ENCODE results near the gene PKP1.
A peak's percentile ranks its signal among the peaks of the same experiment; 100 is the strongest.

PKP1 gene

GRCh38 chr1:201332616-201333335 lies 49.5 kb downstream of the PKP1 start:
- in situ Hi-C loops (cut with HindIII; ENCODE audit: low pct_unique_long_range_greater_than_20kb, low sequenced_read_pairs), result no loop called here
- no peak for TF ChIP-seq JUND (IDR thresholded peaks at IDR 0.05; ENCODE audit: low read depth)

DNA sequence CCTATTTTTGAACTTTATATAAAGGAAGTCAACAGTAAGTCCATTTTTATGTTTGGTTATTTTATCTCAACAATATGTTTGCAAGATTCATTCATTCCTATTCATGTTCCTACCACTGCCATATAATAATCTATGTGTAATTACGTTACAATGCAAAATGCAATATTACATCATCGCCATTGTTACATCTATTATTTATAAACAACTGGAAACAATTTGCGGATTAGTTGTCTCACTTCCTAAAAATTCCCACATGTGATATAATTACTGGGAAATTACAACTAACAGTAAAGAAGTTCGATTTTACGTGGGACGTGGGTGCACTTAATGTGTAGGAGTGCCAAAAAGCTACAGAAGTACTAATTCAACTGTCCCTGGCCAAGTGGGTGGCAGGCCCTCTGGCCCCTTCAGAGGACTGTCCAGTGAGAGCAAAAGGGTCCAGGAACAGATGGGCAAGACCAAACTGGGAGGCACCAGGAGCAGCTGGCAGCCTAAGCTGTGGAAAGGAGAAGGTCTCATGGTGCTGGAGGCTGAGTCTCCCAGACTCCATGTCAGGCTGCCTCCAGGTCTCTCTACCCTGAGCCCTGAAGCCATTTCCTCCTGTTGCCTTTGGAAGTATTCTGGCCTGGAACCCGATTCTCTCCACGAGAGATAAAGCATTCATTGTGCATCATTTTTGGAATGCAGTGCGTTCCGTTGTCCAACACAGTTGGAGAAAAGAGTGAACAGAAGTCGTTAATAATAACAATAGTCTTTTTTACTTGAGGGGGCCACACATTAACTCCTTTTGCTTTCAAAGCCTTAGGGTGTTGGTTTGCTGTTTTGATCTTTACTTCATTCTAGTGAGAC lies 51.2 kb downstream of the PKP1 start:
- no peak for TF ChIP-seq JUND (IDR thresholded peaks at IDR 0.05; ENCODE audit: low read depth)
- in situ Hi-C loops (cut with HindIII; ENCODE audit: low pct_unique_long_range_greater_than_20kb, low sequenced_read_pairs), result no loop called here
- DNase-seq (ENCODE audit: low read depth in 1 of 2, low spot score in 1 of 2), result no peak

More at GRCh38 chr1:201332616-201333335, 49.5 kb downstream of the PKP1 start:
- DNase-seq (ENCODE audit: low read depth in 1 of 2, low spot score in 1 of 2), result no peak

- TF ChIP-seq JUND (IDR thresholded peaks at IDR 0.05; ENCODE audit: low read depth), result no peak
- no peak for DNase-seq (ENCODE audit: low read depth in 1 of 2, low spot score in 1 of 2)
- in situ Hi-C loops (cut with HindIII; ENCODE audit: low pct_unique_long_range_greater_than_20kb, low sequenced_read_pairs), result no loop called here
These were observed 52.0 kb downstream of the PKP1 start for GRCh38 chr1:201335174-201335870.

DNA sequence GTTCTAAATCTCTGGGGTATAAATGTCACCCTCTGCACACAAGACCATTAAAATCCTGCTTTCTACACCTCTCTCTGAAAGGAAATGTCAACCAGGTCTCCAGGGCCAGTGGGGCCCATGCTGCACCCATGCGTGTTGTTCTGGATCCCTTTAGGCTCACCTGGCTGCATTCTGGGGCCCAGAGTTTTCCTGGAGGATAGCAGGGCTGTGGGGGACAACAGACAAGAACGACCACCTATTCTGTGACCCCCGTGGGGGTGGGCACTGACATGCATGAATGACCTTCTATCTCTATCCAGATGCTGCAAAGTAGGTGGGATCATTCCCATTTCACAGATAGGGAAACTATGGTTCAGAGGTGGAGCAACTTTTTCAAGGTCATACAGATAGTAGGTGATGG lies 52.6 kb downstream of the PKP1 start:
- in situ Hi-C loops (cut with HindIII; ENCODE audit: low pct_unique_long_range_greater_than_20kb, low sequenced_read_pairs), result no loop called here
- DNase-seq (ENCODE audit: low read depth in 1 of 2, low spot score in 1 of 2), result no peak
- TF ChIP-seq JUND (IDR thresholded peaks at IDR 0.05; ENCODE audit: low read depth), result no peak

GRCh38 chr1:201336711-201337450 lies 53.6 kb downstream of the PKP1 start:
- no peak for TF ChIP-seq JUND (IDR thresholded peaks at IDR 0.05; ENCODE audit: low read depth)
- in situ Hi-C loops (cut with HindIII; ENCODE audit: low pct_unique_long_range_greater_than_20kb, low sequenced_read_pairs), result no loop called here
- no peak for DNase-seq (ENCODE audit: low read depth in 1 of 2, low spot score in 1 of 2)

DNA sequence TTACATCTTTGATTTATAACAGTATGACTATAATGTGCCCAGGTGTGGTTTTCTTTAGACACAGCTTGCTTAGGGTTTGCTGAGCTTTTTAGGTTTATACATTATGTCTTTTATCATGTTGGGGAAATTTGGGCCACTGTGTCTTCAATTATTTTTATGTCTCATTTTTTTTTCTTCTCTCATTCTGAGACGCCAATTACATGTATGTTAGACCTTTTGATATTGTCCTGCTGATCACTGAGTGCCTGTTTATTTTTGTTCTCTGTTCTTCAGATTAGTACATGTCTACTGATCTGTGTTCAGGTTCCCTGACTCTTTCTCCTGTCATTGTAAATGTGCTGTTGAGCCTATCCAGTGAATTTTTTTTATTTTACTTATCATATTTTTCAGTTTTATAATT lies 58.1 kb downstream of the PKP1 start:
- no peak for TF ChIP-seq JUND (IDR thresholded peaks at IDR 0.05; ENCODE audit: low read depth)
- no peak for DNase-seq (ENCODE audit: low read depth in 1 of 2, low spot score in 1 of 2)
- in situ Hi-C loops (cut with HindIII; ENCODE audit: low pct_unique_long_range_greater_than_20kb, low sequenced_read_pairs), result no loop called here

DNA sequence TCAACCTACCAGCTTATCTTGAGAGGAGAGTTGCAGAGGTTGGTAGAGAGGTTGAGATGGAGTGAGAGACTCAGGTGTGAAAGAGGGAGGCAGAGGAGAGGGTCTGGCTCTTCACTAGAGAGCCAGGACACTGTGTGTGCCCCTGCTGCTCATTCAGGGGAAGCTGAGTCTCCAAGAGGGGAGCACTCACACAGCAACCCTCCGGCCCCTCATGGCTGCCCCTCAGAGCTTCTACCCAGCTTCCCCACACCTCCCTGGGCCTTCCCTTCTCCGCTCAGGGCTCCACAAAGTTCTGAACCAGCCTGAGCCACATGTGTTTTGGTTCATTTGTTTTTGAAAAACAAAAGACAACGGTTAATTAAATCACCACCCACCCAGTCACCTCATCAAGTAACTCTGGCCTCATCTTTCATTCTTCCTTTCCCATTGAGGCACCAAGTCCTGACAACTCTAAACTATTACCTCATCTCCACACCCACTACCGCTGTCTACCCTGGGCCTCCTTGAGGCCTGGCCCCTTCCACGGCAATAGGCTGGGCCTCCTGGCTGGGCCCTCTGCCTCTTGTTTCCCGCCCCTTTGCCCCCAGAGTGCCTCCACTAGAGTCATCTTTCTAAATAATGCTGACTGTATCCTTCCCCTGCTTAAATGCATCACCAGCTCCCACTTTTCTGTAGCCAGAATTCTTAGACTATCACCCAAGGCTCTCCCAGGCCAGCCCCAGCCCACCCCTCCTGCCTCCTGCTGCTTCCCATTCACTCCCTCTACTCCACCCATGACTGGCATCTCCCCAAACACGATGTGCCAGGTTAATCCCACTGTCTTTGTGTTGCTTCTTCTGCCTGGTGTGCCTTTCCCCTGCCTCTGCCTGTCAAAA lies 61.1 kb downstream of the PKP1 start:
- in situ Hi-C loops (cut with HindIII; ENCODE audit: low pct_unique_long_range_greater_than_20kb, low sequenced_read_pairs), result no loop called here
- no peak for DNase-seq (ENCODE audit: low read depth in 1 of 2, low spot score in 1 of 2)
- TF ChIP-seq JUND (IDR thresholded peaks at IDR 0.05; ENCODE audit: low read depth), result no peak

GRCh38 chr1:201345081-201345355 lies 61.7 kb downstream of the PKP1 start:
- in situ Hi-C loops (cut with HindIII; ENCODE audit: low pct_unique_long_range_greater_than_20kb, low sequenced_read_pairs), result no loop called here
- TF ChIP-seq JUND (IDR thresholded peaks at IDR 0.05; ENCODE audit: low read depth), result no peak
- DNase-seq (ENCODE audit: low read depth in 1 of 2, low spot score in 1 of 2), result no peak

GRCh38 chr1:201346337-201346939 lies 63.1 kb downstream of the PKP1 start:
- in situ Hi-C loops (cut with HindIII; ENCODE audit: low pct_unique_long_range_greater_than_20kb, low sequenced_read_pairs), result no loop called here
- DNase-seq (ENCODE audit: low read depth in 1 of 2, low spot score in 1 of 2), result peak; percentile 69 to 89
- TF ChIP-seq JUND (IDR thresholded peaks at IDR 0.05; ENCODE audit: low read depth), result no peak

DNA sequence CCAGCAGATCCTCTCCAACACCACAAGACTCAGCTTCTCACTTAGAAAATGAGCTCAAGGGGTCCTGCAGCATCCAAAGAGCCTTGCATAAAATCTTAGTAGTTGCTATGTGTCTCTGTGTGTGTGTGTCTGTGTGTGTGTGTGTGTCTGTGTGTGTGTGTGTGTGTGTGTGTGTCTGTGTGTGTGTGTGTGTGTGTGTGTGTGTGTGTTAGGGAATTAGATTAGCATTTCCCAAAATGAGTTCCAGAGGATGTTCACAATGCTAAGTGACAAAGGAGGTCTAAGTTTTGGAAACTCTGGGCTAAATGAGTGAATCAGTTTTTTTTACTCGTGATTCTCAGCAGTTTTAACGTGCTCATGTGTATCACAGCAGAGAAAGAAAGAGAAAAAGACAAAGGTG lies 63.7 kb downstream of the PKP1 start:
- DNase-seq (ENCODE audit: low read depth in 1 of 2, low spot score in 1 of 2), result no peak
- no peak for TF ChIP-seq JUND (IDR thresholded peaks at IDR 0.05; ENCODE audit: low read depth)
- in situ Hi-C loops (cut with HindIII; ENCODE audit: low pct_unique_long_range_greater_than_20kb, low sequenced_read_pairs), result no loop called here

DNA sequence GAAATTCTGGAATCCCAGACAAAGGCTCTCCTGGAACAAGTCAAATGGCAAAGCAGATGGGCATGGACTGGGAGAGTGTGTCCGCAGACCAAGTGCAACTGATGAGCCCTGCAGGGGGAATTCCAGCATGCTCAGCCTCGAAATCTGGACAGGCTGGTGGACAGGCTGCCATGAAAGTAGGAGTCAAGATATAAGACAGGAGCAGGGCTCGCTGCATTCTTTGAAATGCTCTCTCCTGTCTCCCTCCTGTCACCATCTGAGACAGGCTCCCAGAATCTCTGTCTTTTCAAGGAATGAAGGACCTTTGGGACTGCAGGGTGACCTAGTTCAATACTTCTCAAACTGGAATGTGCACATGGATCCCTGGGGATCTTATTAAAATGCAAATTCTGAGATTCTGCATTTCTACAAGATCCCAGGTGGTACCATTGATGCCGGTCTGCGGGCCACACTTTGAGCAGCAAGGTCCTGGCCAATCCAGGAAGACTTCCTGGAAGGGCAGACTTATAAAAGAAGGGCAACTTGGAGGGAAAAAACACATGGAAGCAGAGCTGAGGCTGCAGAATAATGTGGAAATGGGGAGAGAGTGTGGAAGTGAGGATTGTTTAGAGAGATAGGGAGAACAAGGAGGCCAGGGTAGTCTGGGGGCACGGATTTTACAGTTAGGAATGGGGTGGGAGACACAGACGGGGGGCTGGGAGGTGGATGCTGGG lies 64.3 kb downstream of the PKP1 start:
- no peak for DNase-seq (ENCODE audit: low read depth in 1 of 2, low spot score in 1 of 2)
- TF ChIP-seq JUND (IDR thresholded peaks at IDR 0.05; ENCODE audit: low read depth), result no peak
- in situ Hi-C loops (cut with HindIII; ENCODE audit: low pct_unique_long_range_greater_than_20kb, low sequenced_read_pairs), result no loop called here

Data from T47D (cell line).